Coronary artery (tissue), 2 donors: ENCODE measurements around the gene DHX57.

Experiments
- DNase-seq: peaks from one replicate; pipeline ENCODE4 v3.0.0-alpha.2; 2017; ENCODE audit warnings: low spot score
- H3K27ac ChIP-seq, 2 donors: fragments of 200-600 bp; sonication (generic); one replicate each; pipeline ENCODE4 v1.5.1; 2016 to 2019
- H3K4me3 ChIP-seq: fragments of 200-600 bp; sonication (generic); 2 replicates; pipeline ENCODE4 v1.5.1; 2016; ENCODE audit warnings: mild to moderate bottlenecking, moderate library complexity
- CTCF ChIP-seq: fragments of 200-600 bp; sonication (generic); IDR thresholded peaks from one replicate; pipeline ENCODE4 v1.5.1; 2019; ENCODE audit warnings: antibody characterized with exemption

Gene DHX57

GRCh38 chr2:38907743-38908562 lies 32.2 kb upstream of the DHX57 start:
- DNase-seq: no peak
- no peak for TF ChIP-seq CTCF
- Histone ChIP-seq H3K4me3 (no peak overlapping the region), H3K27ac (no peak overlapping the region)

- H3K27ac ChIP-seq: no peak overlapping the region
- DNase-seq: no peak
- no peak overlapping the region for H3K4me3 ChIP-seq
- TF ChIP-seq CTCF: no peak
These were observed 31.5 kb upstream of the DHX57 start for GRCh38 chr2:38907242-38907641.

GRCh38 chr2:38905251-38905650 lies 29.5 kb upstream of the DHX57 start:
- no peak overlapping the region for H3K4me3 ChIP-seq
- no peak for TF ChIP-seq CTCF
- no peak for DNase-seq
- H3K27ac ChIP-seq: no peak overlapping the region

GRCh38 chr2:38900726-38901125 lies 25.0 kb upstream of the DHX57 start:
- Histone ChIP-seq H3K27ac (no peak overlapping the region), H3K4me3 (no peak overlapping the region)
- DNase-seq: no peak
- no peak for TF ChIP-seq CTCF

GRCh38 chr2:38898256-38898655 lies 22.5 kb upstream of the DHX57 start:
- DNase-seq: no peak
- no peak for TF ChIP-seq CTCF
- Histone ChIP-seq H3K27ac (no peak overlapping the region), H3K4me3 (no peak overlapping the region)

GRCh38 chr2:38892819-38893218 lies 17.1 kb upstream of the DHX57 start:
- TF ChIP-seq CTCF: no peak
- Histone ChIP-seq H3K4me3 (no peak overlapping the region), H3K27ac (no peak overlapping the region)
- DNase-seq: no peak

- no peak for DNase-seq
- no peak for TF ChIP-seq CTCF
These were observed 13.8 kb upstream of the DHX57 start, which contains the start of gene ARHGEF33 for GRCh38 chr2:38889575-38889974. Gene ARHGEF33, plus strand, starts transcription at chr2:38889875. Its CDS starts 29,573 bp downstream, at chr2:38919448.

More at GRCh38 chr2:38889575-38889974, 13.8 kb upstream of the DHX57 start, which contains the start of gene ARHGEF33:
- Histone ChIP-seq H3K4me3 (no peak within 1 kb of the TSS), H3K27ac (no peak within 1 kb of the TSS)
